ENCODE data around the gene SETD2.

DNA sequence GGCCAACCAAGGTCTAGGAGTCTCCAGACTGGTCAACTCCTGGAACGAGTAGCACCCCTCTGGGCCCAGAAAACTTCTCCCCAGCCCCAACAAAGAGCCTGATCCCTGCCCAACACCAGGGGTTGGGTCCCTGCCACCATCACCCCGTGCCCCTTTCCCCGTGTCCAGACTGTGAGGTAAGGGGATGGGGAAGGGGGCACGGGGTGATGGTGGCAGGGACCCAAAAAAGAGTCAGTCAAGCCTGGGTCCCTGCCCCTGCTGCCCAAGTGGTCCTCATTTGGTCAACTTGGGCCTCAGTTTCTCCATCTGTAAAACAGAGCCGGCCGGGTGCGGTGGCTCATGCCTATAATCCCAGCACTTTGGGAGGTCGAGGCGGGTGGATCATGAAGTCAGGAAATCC, 185.5 kb downstream of the SETD2 start:
- no peak for TF ChIP-seq EP300 (IDR thresholded peaks at IDR 0.05; ENCODE audit: borderline replicate concordance)
- TF ChIP-seq RAD21 (IDR thresholded peaks at IDR 0.05; ENCODE audit: low read depth) = no peak
